ENCODE results near the gene TCEAL6.

GRCh38 chrX:102154900-102155805, 12.9 kb upstream of the TCEAL6 start:
- TF ChIP-seq CTCF (conservative IDR thresholded peaks at IDR 0.05 in 1 of 2, IDR thresholded peaks at IDR 0.05 in 1 of 2; ENCODE audit: low read depth in 1 of 2, low read length in 2 of 2) (no peak), EZH2 (IDR thresholded peaks at IDR 0.05; ENCODE audit: low read length, missing control alignments) (no peak)

All from fibroblast of lung (primary cell).